A549 treated with Mapracorat at 1 μM for 4 hours (cell line): ENCODE measurements around the gene ST6GALNAC4. TPM values are rescaled to one million over a fixed set of nuclear protein-coding genes. Genes with fewer than 3 reads are reported as not detected.

Experiments used
- total RNA-seq: library from RNA; stranded (reverse); fragments of 200-300 nt; extraction: Qiagen RNA extraction; gene quantifications from 5 replicates; pipeline ENCODE4 v1.2.3, GENCODE V29; 2022

The ST6GALNAC4 gene, protein sequence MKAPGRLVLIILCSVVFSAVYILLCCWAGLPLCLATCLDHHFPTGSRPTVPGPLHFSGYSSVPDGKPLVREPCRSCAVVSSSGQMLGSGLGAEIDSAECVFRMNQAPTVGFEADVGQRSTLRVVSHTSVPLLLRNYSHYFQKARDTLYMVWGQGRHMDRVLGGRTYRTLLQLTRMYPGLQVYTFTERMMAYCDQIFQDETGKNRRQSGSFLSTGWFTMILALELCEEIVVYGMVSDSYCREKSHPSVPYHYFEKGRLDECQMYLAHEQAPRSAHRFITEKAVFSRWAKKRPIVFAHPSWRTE
- 13.8 to 18.8 TPM (median 16.9 TPM) in 5 replicates for total RNA-seq

GRCh38 chr9:127916720-127917581, at the start of gene ST6GALNAC4:
Gene ST6GALNAC4 (minus strand): TSS chr9:127917041. CDS start chr9:127916419, 622 bp downstream.

GRCh38 chr9:127937388-127938297, 20.8 kb upstream of the ST6GALNAC4 start, which contains the start of gene DPM2:
Gene DPM2 (minus strand): TSS chr9:127937854. CDS start chr9:127937820, 34 bp downstream.

GRCh38 chr9:127930231-127931091, 13.6 kb upstream of the ST6GALNAC4 start, which contains the start of gene PIP5KL1:
Gene PIP5KL1 (minus strand): TSS chr9:127930777. CDS start chr9:127930752, 25 bp downstream.

GRCh38 chr9:127899128-127899943, 17.5 kb downstream of the ST6GALNAC4 start, which contains the start of gene ST6GALNAC6:
Gene ST6GALNAC6 (minus strand): TSS chr9:127899603. CDS start chr9:127897981, 1,622 bp downstream.

GRCh38 chr9:127877566-127877998, 39.3 kb downstream of the ST6GALNAC4 start, which contains the start of gene AK1:
Gene AK1 (minus strand): TSS chr9:127877675. CDS start chr9:127874617, 3,058 bp downstream.

Other genes with a start within 250 kb of the ST6GALNAC4 start
- 0.07 TPM in 1 of 5 replicates, not detected in the others for gene CFAP157, start 210.1 kb downstream of the ST6GALNAC4 start, total RNA-seq
- 13.2 to 21.4 TPM (median 18.8 TPM) in 5 replicates for gene PTRH1, start 201.4 kb downstream of the ST6GALNAC4 start, total RNA-seq
- 0.05 to 0.06 TPM (median 0.06 TPM) in 4 of 5 replicates, not detected in the other for gene TTC16, start 201.0 kb downstream of the ST6GALNAC4 start, total RNA-seq
- 9.6 to 17.3 TPM (median 15.2 TPM) in 5 replicates for gene TOR2A, start 181.7 kb downstream of the ST6GALNAC4 start, total RNA-seq
- gene SH2D3C, start 138.4 kb downstream of the ST6GALNAC4 start, total RNA-seq = 0.06 to 0.15 TPM (median 0.09 TPM) in 5 replicates
- gene CDK9, start 131.0 kb downstream of the ST6GALNAC4 start, total RNA-seq = 43.5 to 54.9 TPM (median 48.2 TPM) in 5 replicates
- 45.2 to 55.1 TPM (median 50.8 TPM) in 5 replicates for gene FPGS, start 114.2 kb downstream of the ST6GALNAC4 start, total RNA-seq
- 0.07 to 0.15 TPM (median 0.10 TPM) in 5 replicates for gene ENG, start 62.4 kb downstream of the ST6GALNAC4 start, total RNA-seq
- 50.6 to 85.5 TPM (median 74.9 TPM) in 5 replicates for gene AK1, start 39.4 kb downstream of the ST6GALNAC4 start, total RNA-seq
- 21.1 to 25.8 TPM (median 22.7 TPM) in 5 replicates for gene ST6GALNAC6, start 17.4 kb downstream of the ST6GALNAC4 start, total RNA-seq
- gene PIP5KL1, start 13.7 kb upstream of the ST6GALNAC4 start, total RNA-seq = 1.0 to 3.5 TPM (median 1.6 TPM) in 5 replicates
- gene DPM2, start 20.8 kb upstream of the ST6GALNAC4 start, total RNA-seq = 37.0 to 44.2 TPM (median 41.4 TPM) in 5 replicates
- 43.3 to 63.4 TPM (median 52.2 TPM) in 5 replicates for gene EEIG1, start 63.9 kb upstream of the ST6GALNAC4 start, total RNA-seq
- 4.9 to 8.3 TPM (median 6.4 TPM) in 5 replicates for gene NAIF1, start 150.3 kb upstream of the ST6GALNAC4 start, total RNA-seq
- 7.5 to 9.5 TPM (median 9.1 TPM) in 5 replicates for gene SLC25A25, start 151.2 kb upstream of the ST6GALNAC4 start, total RNA-seq
- 71.6 to 105 TPM (median 99.3 TPM) in 5 replicates for gene PTGES2, start 210.7 kb upstream of the ST6GALNAC4 start, total RNA-seq
- 2.7 to 5.2 TPM (median 4.3 TPM) in 5 replicates for gene LCN2, start 232.4 kb upstream of the ST6GALNAC4 start, total RNA-seq
- gene BBLN, start 243.2 kb upstream of the ST6GALNAC4 start, total RNA-seq = 43.1 to 66.3 TPM (median 62.6 TPM) in 5 replicates